HG03280 (cell line): ENCODE results near the gene TFB1M.
A peak's percentile ranks its signal among the peaks of the same experiment; 100 is the strongest.
"Not testable (repeated sequence)": the region's sequence is repeated elsewhere in the genome, so short reads cannot be mapped to it uniquely, and the experiment has no call there.

Source experiments
- ATAC-seq: cut with Tn5 transposase; IDR thresholded peaks from one replicate; pipeline ENCODE4 v1.9.1; 2021; ENCODE audit warnings: mild to moderate bottlenecking, moderate library complexity; ENCODE audit not compliant: unreplicated experiment

TFB1M gene

DNA sequence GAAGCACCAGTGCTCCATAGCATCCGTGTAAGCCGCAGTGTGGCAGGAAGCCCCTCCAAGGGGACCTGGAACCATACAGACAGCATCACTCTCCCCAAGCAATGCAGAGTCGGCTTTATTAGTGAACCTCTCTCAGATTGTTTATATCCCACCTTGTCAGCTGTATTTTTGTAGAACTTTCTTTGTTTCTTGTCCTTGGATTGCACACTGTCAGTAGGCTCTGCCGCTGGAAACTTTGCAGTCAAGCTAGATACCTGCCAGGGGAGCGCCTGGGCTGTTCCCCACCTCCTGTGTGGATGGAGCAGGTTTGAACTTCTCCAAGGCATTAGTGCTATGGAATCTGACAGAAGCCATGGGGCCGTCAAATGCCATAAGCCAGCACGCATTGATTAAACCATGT lies 69.1 kb downstream of the TFB1M start:
- ATAC-seq: no peak

DNA sequence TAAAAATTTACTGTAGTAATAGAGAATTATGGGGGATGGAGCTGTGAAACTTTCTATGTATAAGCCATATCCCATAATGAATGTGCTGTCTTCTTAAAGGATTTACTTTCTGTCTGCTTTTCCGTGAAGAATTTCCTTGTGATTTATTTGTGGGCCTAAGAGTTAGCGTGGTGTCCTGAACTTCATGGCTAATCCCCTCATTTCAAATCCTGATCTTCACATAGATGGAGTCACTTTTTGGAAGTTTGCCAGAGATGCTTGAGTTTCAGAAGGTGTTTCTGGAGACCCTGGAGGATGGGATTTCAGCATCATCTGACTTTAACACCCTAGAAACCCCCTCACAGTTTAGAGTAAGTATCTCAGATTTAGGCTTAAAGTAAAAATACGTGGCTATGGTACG lies 69.8 kb downstream of the TFB1M start:
- no peak for ATAC-seq

DNA sequence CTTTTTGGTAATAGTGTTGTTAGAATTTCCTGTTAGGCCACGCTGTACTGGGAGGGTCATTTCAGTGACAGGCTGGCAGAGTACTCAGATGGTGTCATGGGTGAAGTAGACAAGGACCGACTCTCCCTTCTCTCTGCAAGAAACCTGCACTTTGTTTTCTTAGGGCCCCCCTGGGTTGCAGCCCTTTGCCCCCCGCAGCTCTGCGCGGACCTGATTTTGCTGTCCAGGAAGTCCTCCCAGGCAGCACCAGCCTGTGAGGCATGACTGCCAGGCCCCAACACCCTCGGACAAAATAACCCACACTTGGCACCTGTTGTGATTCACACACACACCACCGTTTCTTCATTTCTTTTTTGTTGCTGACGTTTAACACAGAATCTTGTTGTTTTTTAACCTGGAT lies 72.3 kb downstream of the TFB1M start:
- no peak for ATAC-seq

DNA sequence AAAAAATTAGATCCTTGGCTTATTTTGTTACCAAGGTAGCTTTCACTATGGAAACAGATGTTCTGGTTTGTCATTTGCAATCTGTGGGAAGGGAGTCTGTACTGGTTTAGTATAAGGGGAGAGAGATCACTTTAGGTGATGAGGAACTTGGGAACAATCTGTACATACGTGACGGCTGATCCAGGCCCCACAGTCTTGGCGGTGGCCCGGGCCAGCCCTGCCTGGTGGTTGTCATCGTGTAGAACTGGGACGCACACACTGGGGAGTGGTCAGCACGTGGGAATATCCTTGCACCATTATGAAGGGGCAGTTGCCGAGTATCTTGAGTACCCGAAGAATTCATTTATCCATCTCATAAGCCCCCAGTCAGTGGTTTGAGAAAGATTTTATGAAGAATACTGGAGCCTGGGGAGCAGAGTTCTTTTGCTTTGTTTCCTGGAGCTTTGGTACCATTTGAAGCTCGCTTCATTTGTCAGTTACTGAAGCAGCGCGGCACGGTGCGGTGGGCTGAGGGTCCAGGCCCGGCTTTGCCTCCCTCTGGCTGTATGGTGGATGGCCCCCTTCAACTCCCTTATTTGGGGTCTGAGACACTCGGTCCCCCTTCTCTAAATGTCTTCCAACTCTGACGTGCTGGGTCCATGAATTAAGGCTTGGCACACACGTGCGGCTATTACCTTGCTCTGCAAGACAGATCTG lies 73.2 kb downstream of the TFB1M start:
- ATAC-seq: no peak

DNA sequence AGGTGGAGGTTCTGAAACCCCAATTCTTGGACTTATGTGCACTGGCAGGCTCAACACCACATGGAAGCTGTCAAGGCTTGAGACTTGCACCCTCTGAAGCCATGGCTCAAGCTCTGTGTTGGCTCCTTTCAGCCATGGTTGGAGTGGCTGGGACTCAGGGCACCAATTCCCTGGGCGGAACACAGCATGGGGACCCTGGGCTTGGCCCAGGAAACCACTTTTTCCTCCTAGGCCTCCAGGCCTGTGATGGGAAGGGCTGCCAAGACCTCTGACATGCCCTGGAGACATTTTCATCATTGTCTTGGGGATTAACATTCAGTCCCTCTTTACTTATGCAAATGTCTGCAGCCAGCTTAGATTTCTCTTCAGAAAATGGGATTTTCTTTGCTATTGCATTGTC lies 76.7 kb downstream of the TFB1M start:
- ATAC-seq: no peak

DNA sequence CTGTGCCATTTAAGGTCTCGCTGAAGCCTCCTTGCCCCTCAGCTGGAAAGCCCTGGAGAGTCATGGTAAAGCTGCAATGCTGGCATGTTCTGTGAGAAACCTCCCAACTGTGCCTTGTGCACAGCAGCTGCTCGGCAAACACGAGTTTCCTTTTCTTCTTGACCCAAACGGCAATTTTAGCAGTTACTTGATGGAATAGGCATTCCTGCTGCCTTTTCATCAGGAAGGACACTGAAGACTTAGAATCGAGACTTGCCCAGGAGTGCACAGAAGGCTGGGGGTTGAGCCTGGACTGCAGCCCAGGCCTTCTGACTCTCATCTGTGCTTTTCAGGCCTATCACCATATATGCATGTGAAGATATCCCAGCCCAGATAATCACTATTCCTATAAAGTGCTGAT lies 79.2 kb downstream of the TFB1M start:
- no peak for ATAC-seq

DNA sequence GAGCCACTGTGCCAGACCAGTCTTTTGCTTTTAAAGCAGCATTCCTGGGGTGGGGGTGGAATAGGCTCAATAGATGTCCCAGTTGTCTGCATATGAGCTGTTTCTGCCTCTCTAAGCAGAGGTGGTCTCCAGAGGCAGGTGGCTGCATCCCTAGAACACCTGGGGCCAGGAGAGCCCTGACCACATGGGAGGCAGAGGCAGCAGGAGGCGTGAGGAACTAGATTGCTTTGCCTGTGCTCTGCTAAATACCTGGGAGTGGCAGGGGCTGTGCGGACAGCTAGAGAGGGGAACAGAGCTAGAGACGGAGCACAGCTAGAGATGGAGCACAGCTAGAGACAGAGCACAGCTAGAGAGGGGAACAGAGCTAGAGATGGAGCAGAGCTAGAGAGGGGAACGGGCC lies 79.6 kb downstream of the TFB1M start:
- ATAC-seq: no peak

DNA sequence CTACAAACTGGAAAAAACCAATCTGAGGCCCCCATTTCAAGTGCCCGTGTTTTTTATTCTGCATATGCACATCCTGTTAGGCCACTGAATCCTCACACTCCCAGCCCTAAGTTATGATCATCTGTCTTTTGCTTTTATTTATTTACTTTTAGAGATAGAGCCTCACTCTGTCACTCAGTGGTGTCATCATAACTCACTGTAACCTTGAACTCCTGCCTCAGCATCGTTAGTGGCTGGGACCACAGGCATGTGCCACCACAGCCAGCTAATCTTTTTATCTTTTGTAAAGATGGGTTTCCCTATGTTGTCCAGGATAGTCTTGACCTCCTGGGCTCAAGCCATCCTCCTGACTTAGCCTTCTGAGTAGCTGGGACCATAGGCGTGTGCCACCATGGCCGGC lies 80.1 kb downstream of the TFB1M start:
- no peak for ATAC-seq

DNA sequence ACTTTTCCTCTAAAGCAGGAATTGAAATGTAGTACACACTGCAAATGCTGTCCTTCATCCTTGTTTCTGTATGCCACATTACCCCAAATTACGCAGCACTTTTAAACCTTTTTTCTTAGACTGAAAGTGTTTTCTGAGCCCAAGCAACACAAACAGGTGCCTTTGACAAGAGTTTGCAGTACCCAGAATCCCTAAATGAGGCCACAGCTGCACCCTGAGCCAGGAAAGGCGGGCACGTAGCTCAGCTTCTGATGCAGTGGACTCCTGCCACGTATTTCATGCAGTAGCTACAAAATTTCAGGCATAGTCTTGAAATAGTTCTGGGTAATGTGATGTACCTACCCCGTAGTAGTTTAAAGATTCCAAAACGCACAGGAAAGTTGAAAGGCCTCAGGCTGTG lies 81.4 kb downstream of the TFB1M start:
- ATAC-seq: no peak

DNA sequence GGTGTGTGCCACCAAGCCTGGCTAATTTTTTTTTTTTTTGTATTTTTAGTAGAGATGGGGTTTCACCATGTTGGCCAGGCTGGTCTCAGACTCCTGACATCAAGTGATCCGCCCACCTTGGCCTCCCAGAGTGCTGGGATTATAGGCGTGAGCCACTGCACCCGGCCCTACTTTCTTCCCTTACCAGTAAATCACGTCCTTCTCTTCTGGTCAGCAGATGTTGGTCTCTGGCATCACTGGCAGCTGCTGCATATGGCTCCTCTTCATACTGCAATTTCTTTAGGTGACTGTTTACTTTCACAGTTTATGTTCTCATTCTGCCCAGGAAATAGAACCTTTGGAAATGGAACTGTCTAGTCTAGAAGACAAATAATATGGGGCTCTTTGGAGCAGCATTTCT lies 83.3 kb downstream of the TFB1M start:
- ATAC-seq: not testable (repeated sequence)

DNA sequence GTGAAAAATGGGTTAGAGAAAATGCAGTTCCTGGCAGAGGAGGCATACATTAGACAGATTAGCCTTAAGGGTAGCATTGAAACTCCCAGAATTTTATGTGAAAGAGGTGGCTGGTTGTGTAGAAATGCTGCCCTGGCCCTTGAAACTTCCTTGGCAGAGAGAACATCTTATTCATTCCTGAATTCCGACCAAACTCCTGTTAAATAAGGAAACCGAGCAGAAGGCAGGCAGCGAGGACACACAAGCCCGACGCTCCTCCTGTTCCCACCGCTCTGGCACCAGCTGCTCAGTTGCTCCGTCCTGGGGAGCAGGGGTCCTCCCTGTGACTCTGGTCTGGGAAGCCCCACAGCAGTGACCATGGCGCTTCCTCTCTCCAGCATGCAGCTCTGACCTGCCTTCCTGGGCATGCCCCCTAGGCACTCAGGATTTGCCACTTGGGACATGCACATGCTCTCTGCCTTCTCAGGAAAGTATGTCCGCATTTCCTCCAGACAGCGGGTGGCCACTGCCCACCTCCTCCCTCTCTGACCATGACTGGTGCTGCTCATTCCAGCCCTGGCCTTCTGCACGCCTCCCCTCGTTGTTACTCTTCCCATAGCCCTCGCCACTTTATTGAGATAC lies 85.6 kb downstream of the TFB1M start:
- ATAC-seq: no peak

DNA sequence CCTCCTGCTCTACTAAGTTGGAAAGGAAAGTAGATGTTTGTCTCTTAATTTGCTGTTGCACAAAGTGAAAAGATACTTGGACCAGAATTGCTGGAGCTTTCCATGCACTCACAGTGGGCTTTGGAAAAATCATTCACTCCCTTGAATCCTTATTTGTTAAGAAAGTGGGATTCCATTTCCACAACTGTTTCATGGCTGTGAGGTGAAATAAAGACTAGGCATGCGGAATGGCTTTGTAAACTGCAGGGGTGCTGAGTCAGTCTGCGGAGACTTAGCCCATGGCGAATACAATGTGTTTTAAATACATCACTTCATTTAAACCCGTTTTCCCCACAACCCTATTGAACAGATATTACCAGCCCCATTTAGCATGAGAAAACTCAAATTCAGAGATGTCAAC lies 87.2 kb downstream of the TFB1M start:
- ATAC-seq: no peak

DNA sequence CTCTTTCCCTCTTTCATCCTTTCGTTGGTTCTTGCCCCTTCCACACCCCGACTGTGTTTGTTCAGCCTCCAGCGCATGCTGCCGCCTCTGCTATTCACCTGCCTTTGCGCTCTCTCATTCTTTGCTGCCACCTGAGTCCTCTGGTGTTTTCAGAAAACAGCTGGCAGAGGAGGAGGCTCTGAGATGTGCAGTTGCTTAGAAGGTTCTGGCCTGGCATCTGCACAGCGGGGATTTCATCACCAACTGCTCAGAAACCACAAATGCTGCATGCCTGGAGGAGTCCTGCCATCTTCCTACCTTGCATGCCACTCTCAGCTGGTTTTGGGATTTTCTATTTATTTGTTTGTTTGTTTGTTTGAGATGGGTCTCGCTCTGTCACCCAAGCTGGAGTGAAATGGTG lies 89.7 kb downstream of the TFB1M start:
- no peak for ATAC-seq

DNA sequence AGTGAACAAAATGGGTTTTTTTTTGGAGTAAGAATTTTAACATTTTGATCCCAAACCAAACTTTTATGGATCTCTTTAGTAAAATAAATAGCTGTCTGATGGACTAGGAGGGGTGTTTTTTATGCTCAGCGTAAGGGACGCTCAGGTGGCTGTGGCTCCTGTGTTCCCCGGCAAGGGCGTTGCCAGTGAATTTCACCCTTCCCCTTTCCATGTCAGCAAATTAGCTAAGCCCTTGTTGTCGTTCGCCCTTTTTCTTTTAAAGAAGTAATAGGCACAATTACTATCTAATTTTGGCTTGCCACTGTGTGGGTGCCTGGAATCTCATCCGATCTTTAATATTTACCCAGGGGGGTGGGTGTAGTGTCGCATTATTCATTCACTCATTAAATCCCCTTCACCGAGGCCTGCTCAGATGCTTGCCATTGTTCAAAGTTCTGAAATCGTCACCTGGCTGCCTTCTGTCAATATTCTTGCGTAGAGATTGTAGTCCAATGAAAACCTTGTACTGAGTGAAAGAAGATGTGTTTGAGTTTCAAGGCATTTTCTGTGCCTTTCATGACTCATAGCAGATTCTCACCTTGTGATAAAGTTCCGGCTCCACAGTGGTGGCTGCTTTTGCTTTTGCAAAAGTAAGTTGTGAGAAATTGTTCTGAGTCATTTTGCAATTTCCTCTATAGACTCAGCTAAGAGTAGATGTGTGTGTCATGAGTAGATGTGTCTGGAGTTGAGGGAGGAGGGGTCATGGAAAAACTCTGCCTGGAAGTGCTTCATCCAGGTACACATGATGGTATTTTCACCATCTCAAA lies 90.4 kb downstream of the TFB1M start:
- peak; percentile 98 for ATAC-seq

DNA sequence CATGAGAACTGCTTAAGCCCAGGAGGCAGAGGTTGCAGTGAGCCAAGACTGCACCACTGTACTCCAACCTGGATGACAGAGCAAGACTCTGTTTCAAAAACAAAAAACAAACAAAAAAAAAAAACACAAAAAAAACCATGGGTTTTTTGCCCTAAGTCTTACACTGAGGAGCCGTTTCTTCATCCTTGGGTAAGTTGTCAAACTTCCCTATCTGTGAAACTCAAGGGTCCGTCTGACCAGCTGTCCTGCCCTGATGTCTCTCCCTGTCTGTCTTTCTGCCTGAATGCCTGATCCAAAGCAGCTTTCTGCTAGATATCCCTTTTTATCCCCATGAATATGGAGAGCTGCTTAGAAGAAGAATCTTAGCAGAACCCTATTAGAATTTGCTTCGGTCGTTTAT lies 91.8 kb downstream of the TFB1M start:
- no peak for ATAC-seq

DNA sequence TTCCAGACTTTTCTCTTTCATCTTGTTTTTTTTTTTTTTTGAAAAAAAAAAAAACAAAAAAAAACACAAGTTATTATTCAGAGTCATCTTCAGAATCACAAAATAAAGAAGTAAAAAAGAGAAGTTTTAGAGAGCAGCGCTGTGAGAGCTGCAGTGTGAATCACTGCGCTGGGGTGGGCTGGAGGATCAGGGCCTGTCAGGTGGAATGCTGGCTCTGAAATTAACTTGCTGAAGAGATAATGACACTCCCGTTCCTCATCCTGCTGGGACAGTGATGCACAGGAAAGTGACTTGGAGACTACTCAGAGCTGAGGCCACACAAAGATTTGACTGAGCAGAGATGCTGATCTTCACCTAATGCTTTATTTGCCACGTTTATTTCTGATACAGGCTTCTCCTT lies 93.2 kb downstream of the TFB1M start:
- no peak for ATAC-seq

DNA sequence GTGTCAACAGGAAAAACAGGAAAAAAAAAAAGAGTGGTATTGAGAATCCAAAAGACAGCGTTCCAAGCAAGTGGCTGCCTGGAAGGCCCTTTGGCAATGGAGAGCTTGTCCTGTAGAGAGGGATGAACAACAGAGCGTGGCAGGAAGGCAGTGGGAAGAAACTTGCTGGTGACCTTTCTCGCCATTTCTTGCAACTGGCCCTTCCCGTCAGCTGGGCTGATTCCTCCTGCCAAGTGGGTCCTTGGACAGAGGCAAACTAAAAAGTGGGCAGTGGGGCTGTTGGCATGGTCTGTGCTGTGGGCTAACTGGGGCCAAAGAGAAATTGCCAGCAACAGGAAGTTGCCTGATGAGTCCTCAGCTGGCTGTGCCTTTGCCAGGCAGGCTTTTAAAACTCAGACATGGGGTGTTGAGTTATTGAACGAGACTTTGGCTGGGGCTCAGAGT lies 94.4 kb downstream of the TFB1M start:
- ATAC-seq: no peak

DNA sequence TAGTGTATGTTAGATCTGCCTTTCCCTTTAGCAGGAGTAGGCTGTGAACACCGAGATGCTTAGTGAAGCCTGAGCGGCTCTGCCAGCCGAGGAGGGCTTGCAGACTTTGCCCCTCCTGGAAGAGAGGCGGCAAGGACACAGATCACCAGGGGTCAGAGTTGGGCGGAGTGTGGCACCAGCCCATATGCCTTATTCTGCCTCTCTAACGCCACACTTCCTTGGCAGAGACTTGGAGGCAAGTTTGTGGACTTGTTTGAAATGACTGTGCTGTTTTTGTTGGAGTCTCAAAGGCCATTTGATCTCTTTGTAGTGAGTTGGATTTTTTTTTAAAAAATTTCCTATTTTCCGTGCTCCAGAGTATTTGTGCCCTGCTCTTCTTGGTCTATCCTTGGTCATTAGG lies 95.0 kb downstream of the TFB1M start:
- ATAC-seq: no peak

DNA sequence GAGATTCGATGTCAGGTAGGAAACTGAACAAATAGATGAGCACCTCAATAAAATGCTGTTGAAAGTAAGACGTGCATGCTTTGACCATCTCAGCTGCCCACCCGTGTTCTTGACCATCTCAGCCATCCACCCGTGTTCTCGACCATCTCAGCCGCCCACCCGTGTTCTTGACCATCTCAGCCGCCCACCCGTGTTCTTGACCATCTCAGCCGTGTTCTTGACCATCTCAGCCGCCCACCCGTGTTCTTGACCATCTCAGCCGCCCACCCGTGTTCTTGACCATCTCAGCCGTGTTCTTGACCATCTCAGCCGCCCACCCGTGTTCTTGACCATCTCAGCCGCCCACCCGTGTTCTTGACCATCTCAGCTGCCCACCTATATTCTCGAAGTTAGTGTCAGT lies 95.6 kb downstream of the TFB1M start:
- not testable (repeated sequence) for ATAC-seq

DNA sequence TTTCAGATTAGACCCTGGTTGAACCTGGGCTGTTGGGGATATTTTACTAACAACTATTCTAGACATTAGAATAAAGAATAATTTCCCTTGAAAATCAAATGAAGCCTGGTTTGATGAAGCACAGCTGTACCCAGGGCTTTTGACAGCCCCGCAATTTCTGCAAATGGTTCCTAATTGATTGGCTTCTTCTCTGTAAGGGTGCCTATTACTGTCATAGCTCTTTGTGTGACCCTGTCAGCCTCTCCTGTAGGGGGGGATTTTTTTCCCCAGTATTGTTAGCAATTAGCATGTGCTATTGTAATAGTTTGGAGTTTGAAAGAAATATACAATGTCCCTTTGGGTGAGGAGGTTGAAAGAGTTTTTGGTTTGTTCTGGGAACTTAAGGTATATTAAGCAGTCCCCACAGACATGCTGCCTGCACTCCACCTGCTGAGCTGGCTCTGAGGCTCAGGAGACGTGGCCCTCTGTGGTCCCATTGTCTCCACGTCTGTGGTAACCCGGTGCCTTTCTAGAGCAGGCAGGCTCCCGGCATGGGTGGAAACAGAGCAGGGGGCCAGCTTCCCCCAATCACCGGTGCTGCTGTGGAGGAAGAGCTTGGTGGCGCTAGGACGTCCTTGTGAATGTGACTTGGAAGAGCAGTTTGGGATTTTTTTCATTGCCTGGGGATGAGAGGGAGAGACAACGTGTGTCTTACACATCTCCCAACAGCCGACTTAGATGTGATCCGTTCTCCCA lies 97.8 kb downstream of the TFB1M start:
- no peak for ATAC-seq

DNA sequence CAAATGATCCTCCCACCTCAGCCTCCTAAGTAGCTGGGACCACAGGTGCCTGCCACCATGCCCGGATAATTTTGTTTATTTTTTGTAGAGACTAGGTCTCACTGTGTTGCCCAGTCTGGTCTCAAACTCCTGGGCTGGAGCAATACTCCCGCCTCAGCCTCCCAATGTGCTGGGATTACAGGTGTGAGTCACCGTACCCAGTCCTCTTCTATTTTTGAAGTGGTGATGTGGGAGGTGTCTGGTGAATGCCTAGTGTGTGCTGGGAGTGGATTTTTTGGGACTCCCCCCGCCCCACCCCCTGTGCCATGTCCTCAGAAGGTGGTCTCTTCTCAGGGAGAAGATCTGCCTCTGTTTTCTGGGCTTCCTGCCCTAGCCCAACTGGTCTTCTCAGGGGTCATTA lies 98.4 kb downstream of the TFB1M start:
- ATAC-seq: no peak
